Psoas muscle (tissue), 8 donors: ENCODE measurements around the gene ETDC. TPM values are rescaled to one million over a fixed set of nuclear protein-coding genes. Genes with fewer than 3 reads are reported as not detected.
A peak's percentile ranks its signal among the peaks of the same experiment; 100 is the strongest.

Experiments
- ATAC-seq, 4 donors: fragments of 200-7000 bp; cut with Tn5 transposase; one replicate each; pipeline ENCODE4 v1.9.1; 2020; ENCODE audit warnings: moderate library complexity in 3 of 4, mild to moderate bottlenecking in 2 of 4
- DNase-seq, 2 donors: peaks; one replicate each; pipeline ENCODE4 v3.0.0-alpha.2; 2020
- H3K27ac ChIP-seq: fragments of 200-600 bp; one replicate; pipeline ENCODE4 v1.8.0; 2022
- H3K27me3 ChIP-seq, 3 donors: fragments of 200-600 bp in 1 of 3; one replicate each; pipeline versions ENCODE4 v1.6.1 to v1.8.0; 2013 to 2022; ENCODE audit warnings: low read length in 2 of 3, mild to moderate bottlenecking in 2 of 3, moderate library complexity in 1 of 3; ENCODE audit not compliant: insufficient read depth in 3 of 3
- H3K36me3 ChIP-seq, 2 donors: fragments of 200-600 bp in 1 of 2; one replicate each; pipeline versions ENCODE4 v1.6.1 to v1.8.0; 2013 to 2022; ENCODE audit warnings: low read depth in 1 of 2, mild to moderate bottlenecking in 1 of 2, moderate library complexity in 1 of 2; ENCODE audit not compliant: insufficient read depth in 1 of 2
- H3K4me1 ChIP-seq: fragments of 200-600 bp; one replicate; pipeline ENCODE4 v1.8.0; 2022
- H3K4me3 ChIP-seq: fragments of 200-600 bp; one replicate; pipeline ENCODE4 v1.8.0; 2022; ENCODE audit warnings: mild to moderate bottlenecking
- H3K9me3 ChIP-seq: fragments of 200-600 bp; one replicate; pipeline ENCODE4 v1.8.0; 2022
- CTCF ChIP-seq: fragments of 200-600 bp; IDR thresholded peaks from one replicate; pipeline ENCODE4 v1.8.0; 2022; ENCODE audit warnings: antibody characterized with exemption
- WGBS, 3 donors: extraction: QIAGEN DNeasy Blood & Tissue Kit; methylation state at CpG; one replicate each; pipeline versions ENCODE4 v1.1.6 to v1.1.7; 2013; 5-methylcytosine and 5-hydroxymethylcytosine counted together
- intact Hi-C, 2 donors: fragments of 100-400 bp; cut with DNase I; formaldehyde crosslinking; loops; one replicate each; pipeline versions ENCODE4 v1.11.0 to v1.14.2; 2022
- polyA plus RNA-seq, 3 donors: library from polyadenylated mRNA; stranded (reverse); fragments of 200-250 nt; gene quantifications; one replicate each; pipeline ENCODE4 v1.2.3, GENCODE V29; 2013
- total RNA-seq, 4 donors: library from RNA; stranded (reverse); fragmentation: NEBNext Ultra II Directional in 2 of 4; extraction: Animal tissue kit (Norgen Biotek cat#: 25700) in 2 of 4; gene quantifications; one replicate each; pipeline versions ENCODE4 v1.2.1 to v1.2.4, GENCODE V29; 2021 to 2023
- donor health status: healthy with polysubstance abuse.
- donor health status: DM: no; HTN: no; CAD: no; lungs with moderate emphysema.
- donor health status: Bipolar disorder and iron deficiency.
- donor health status: healthy.
- donor health status: DM: yes; HTN: yes; CAD: no.
- donor health status: DM: no; HTN: no; CAD: no.
- donor health status: DM: no; HTN: no; CAD: no.
- donor health status: DM: yes; HTN: yes; CAD: no.

Gene ETDC
- total and polyA plus RNA-seq, 7 donors: not detected

- Histone ChIP-seq H3K27ac (peak overlapping the region; percentile 93), H3K27me3 (no peaks in the 10 kb centered on the region), H3K4me3 (peak overlapping the region; percentile 76), H3K9me3 (no peaks in the 10 kb centered on the region), H3K4me1 (peaks cover 7% of the 10 kb centered on the region), H3K36me3 (peaks cover 0 to 31% of the 10 kb centered on the region in 2 donors)
- DNase-seq (peak; percentile 42 to 72), ATAC-seq (peak; percentile 29 to 51 (median 38))
- no peak for TF ChIP-seq CTCF
- WGBS, 3 donors: 1 to 48% (median 3%) methylated on average over 18 of the region's 18 CpGs
- intact Hi-C loops: no loop called here
Observed at GRCh38 chrX:135345107-135345589, 35.9 kb downstream of the ETDC start.

- Histone ChIP-seq H3K4me1 (peaks cover 3% of the 10 kb centered on the region), H3K27me3 (no peaks in the 10 kb centered on the region), H3K27ac (no peak overlapping the region), H3K9me3 (no peaks in the 10 kb centered on the region), H3K4me3 (no peak overlapping the region), H3K36me3 (peaks cover 0 to 42% of the 10 kb centered on the region in 2 donors)
- ATAC-seq: no peak
- WGBS, 3 donors: 58 to 81% (median 72%) methylated on average over 6 of the region's 6 CpGs
- no peak for TF ChIP-seq CTCF
- intact Hi-C loops: no loop called here
- no peak for DNase-seq
Observed at GRCh38 chrX:135346975-135347374, 37.7 kb downstream of the ETDC start.

- Histone ChIP-seq H3K36me3 (peaks cover 0 to 42% of the 10 kb centered on the region in 2 donors), H3K27ac (no peak overlapping the region), H3K27me3 (no peaks in the 10 kb centered on the region), H3K4me3 (no peak overlapping the region), H3K9me3 (no peaks in the 10 kb centered on the region), H3K4me1 (peaks cover 3% of the 10 kb centered on the region)
- TF ChIP-seq CTCF: no peak
- DNase-seq: no peak
- ATAC-seq: no peak
- intact Hi-C loops: no loop called here
Observed at GRCh38 chrX:135347381-135348016, 38.2 kb downstream of the ETDC start.

- peaks cover 0 to 19% of the 10 kb centered on the region in 2 donors for H3K36me3 ChIP-seq
- no peak for DNase-seq
- no peak for TF ChIP-seq CTCF
- no peak overlapping the region for H3K4me3 ChIP-seq
- intact Hi-C loops: no loop called here
- H3K27ac ChIP-seq: no peak overlapping the region
- no peak for ATAC-seq
- H3K4me1 ChIP-seq: no peaks in the 10 kb centered on the region
- H3K9me3 ChIP-seq: no peaks in the 10 kb centered on the region
- H3K27me3 ChIP-seq: no peaks in the 10 kb centered on the region
Observed at GRCh38 chrX:135354288-135354687, 45.0 kb downstream of the ETDC start.

Other genes with a start within 250 kb of the ETDC start
- gene SMIM10L2B, start 210.8 kb upstream of the ETDC start, total RNA-seq: 1 to 10 TPM in 1 of 4 donors, under 1 TPM in 3; 0.42 to 1.5 (median 0.55) TPM
- under 1 TPM; 0.22 to 0.31 (median 0.24) TPM for gene SMIM10L2B, start 210.8 kb upstream of the ETDC start, polyA plus RNA-seq
- not detected for gene ETDB, start 189.0 kb upstream of the ETDC start, total RNA-seq
- gene ETDB, start 189.0 kb upstream of the ETDC start, polyA plus RNA-seq: not detected
- not detected for gene CT55, start 138.1 kb upstream of the ETDC start, total RNA-seq
- gene CT55, start 138.1 kb upstream of the ETDC start, polyA plus RNA-seq: not detected
- not detected for gene ETDA, start 57.4 kb upstream of the ETDC start, total RNA-seq
- not detected for gene ETDA, start 57.4 kb upstream of the ETDC start, polyA plus RNA-seq
- gene ZNF75D, start 34.6 kb downstream of the ETDC start, total RNA-seq: 1 to 10 TPM; 2.9 to 4.4 (median 3.7) TPM
- 1 to 10 TPM; 2.3 to 5.6 (median 3.1) TPM for gene ZNF75D, start 34.6 kb downstream of the ETDC start, polyA plus RNA-seq
- 1 to 10 TPM; 2.4 to 6.7 (median 3.9) TPM for gene ZNF449, start 35.3 kb downstream of the ETDC start, total RNA-seq
- 1 to 10 TPM; 2.2 to 3.2 (median 2.3) TPM for gene ZNF449, start 35.3 kb downstream of the ETDC start, polyA plus RNA-seq
- under 1 TPM; 0.08 to 0.58 (median 0.17) TPM for gene SMIM10L2A, start 112.5 kb downstream of the ETDC start, total RNA-seq
- gene SMIM10L2A, start 112.5 kb downstream of the ETDC start, polyA plus RNA-seq: under 1 TPM; 0.08 to 0.17 (median 0.12) TPM
- gene INTS6L, start 211.2 kb downstream of the ETDC start, total RNA-seq: 1 to 10 TPM in 1 of 4 donors, under 1 TPM in 3; 0.38 to 1.2 (median 0.86) TPM
- gene INTS6L, start 211.2 kb downstream of the ETDC start, polyA plus RNA-seq: 1 to 10 TPM in 1 of 3 donors, under 1 TPM in 2; 0.47 to 1.1 (median 0.77) TPM